HCT116 (cell line): ENCODE data around the gene F2RL1. TPM values are rescaled to one million over a fixed set of nuclear protein-coding genes. Genes with fewer than 3 reads are reported as not detected.

Experiments used
- ATAC-seq: fragments of 200-7000 bp; cut with Tn5 transposase; 2 replicates; pipeline ENCODE4 v1.9.1; 2020; ENCODE audit warnings: mild to moderate bottlenecking, moderate library complexity
- BruUV-seq: library from RNA; stranded (reverse); fragments of 400-500 nt; replicated peaks from 2 replicates; lab custom pipeline; 2021; lab: Mats Ljungman, UMichigan
- CTCF ChIA-PET: fragments of 300-600 bp; sonication (Branson Sonifier 250); formaldehyde crosslinking; loops from one replicate; lab custom pipeline; 2021; ENCODE audit warnings: antibody characterized with exemption; lab: Charles Lee
- POLR2A ChIA-PET: fragments of 300-600, 350-600 bp; sonication (Branson Sonifier 250); formaldehyde crosslinking; loops from one replicate; lab custom pipeline; 2021; ENCODE audit warnings: antibody characterized with exemption; lab: Charles Lee
- RAD21 ChIA-PET, 2 experiments: fragments of 300-600 bp; sonication (Branson Sonifier 250); formaldehyde crosslinking; loops; one replicate each; lab custom pipeline; 2023; ENCODE audit warnings: low total read pairs in 2 of 2; ENCODE audit not compliant: uncharacterized antibody in 2 of 2, unreplicated experiment in 2 of 2, low non-redundant PET in 1 of 2; lab: Charles Lee
- DNase-seq: peaks from one replicate; pipeline ENCODE4 v3.0.0-alpha.2; 2010; ENCODE audit warnings: low read depth, low spot score
- H2AFZ ChIP-seq: fragments of 200-600 bp; shearing (Covaris generic), sonication (generic); 2 replicates; pipeline ENCODE4 v1.6.1; 2017; ENCODE audit warnings: low read depth, mixed run types, mixed read lengths, antibody characterized with exemption, low read length; ENCODE audit not compliant: poor library complexity, severe bottlenecking
- H3K27ac ChIP-seq: 2 replicates; pipeline ENCODE4 v1.5.1; 2012; ENCODE audit warnings: low read depth, low read length
- H3K27me3 ChIP-seq: fragments of 200-600 bp; sonication (generic); 2 replicates; pipeline ENCODE4 v1.6.1; 2016; ENCODE audit warnings: mixed run types, low read length, mixed read lengths; ENCODE audit not compliant: insufficient read depth
- H3K36me3 ChIP-seq, 2 experiments: fragments of 200-500 bp in 1 of 2; fragments of 200-600 bp in 1 of 2; sonication (Bioruptor generic) in 1 of 2; sonication (generic) in 1 of 2; 2 replicates each; pipeline versions ENCODE4 v1.5.1 to v1.6.1; 2014 to 2016; ENCODE audit warnings: low read length in 2 of 2, inconsistent platforms in 1 of 2, mixed read lengths in 1 of 2, mixed run types in 1 of 2; ENCODE audit not compliant: insufficient read depth in 2 of 2, control insufficient read depth in 1 of 2
- H3K4me1 ChIP-seq, 2 experiments: fragments of 200-600 bp in 1 of 2; sonication (generic) in 1 of 2; 2 replicates each; pipeline versions ENCODE4 v1.5.1 to v1.6.1; 2012 to 2017; ENCODE audit warnings: low read length in 2 of 2, inconsistent platforms in 1 of 2, mild to moderate bottlenecking in 1 of 2, mixed read lengths in 1 of 2, mixed run types in 1 of 2, moderate library complexity in 1 of 2; ENCODE audit not compliant: insufficient read depth in 2 of 2, control insufficient read depth in 1 of 2
- H3K4me2 ChIP-seq: fragments of 200-600 bp; sonication (generic); 2 replicates; pipeline ENCODE4 v1.6.1; 2017; ENCODE audit warnings: mixed run types, low read length, mixed read lengths
- H3K4me3 ChIP-seq, 2 experiments: fragments of 200-600 bp in 1 of 2; sonication (generic) in 1 of 2; replicated peaks in 1 of 2; 2 replicates each; pipeline ENCODE4 v1.5.1; 2011 to 2016; ENCODE audit warnings: low read length in 2 of 2, control low read depth in 1 of 2, low read depth in 1 of 2, mild to moderate bottlenecking in 1 of 2, mixed read lengths in 1 of 2, mixed run types in 1 of 2
- H3K79me2 ChIP-seq: fragments of 200-600 bp; sonication (generic); 2 replicates; pipeline ENCODE4 v1.6.1; 2017; ENCODE audit warnings: mild to moderate bottlenecking, mixed run types, low read length, moderate library complexity, mixed read lengths; ENCODE audit not compliant: insufficient read depth
- H3K9ac ChIP-seq: fragments of 200-600 bp; sonication (generic); 2 replicates; pipeline ENCODE4 v1.6.1; 2016; ENCODE audit warnings: low read length, mixed read lengths
- H3K9me2 ChIP-seq: fragments of 200-600 bp; sonication (generic), shearing (Covaris generic); 2 replicates; pipeline ENCODE4 v1.6.1; 2017; ENCODE audit warnings: mixed run types, mild to moderate bottlenecking, moderate library complexity; ENCODE audit not compliant: insufficient read depth
- H3K9me3 ChIP-seq, 2 experiments: fragments of 200-500 bp in 1 of 2; fragments of 200-600 bp in 1 of 2; sonication (Bioruptor generic) in 1 of 2; sonication (generic) in 1 of 2; 2 replicates each; pipeline ENCODE4 v1.6.1; 2014 to 2017; ENCODE audit warnings: low read length in 2 of 2, mixed read lengths in 2 of 2, inconsistent platforms in 1 of 2, low read depth in 1 of 2, mild to moderate bottlenecking in 1 of 2, mixed run types in 1 of 2, moderate library complexity in 1 of 2; ENCODE audit not compliant: control insufficient read depth in 1 of 2, insufficient read depth in 1 of 2
- H4K20me1 ChIP-seq: fragments of 200-600 bp; sonication (generic), shearing (Covaris generic); 2 replicates; pipeline ENCODE4 v1.6.1; 2017; ENCODE audit warnings: mixed run types, mild to moderate bottlenecking, moderate library complexity; ENCODE audit not compliant: insufficient read depth
- CBX3 ChIP-seq: IDR thresholded peaks from 2 replicates; pipeline ENCODE4 v1.6.1; 2012; ENCODE audit warnings: low read depth
- CEBPB ChIP-seq: IDR thresholded peaks from 2 replicates; pipeline ENCODE4 v1.6.1; 2012; ENCODE audit warnings: low read depth
- EGR1 ChIP-seq: IDR thresholded peaks from 2 replicates; pipeline ENCODE4 v1.6.1; 2012; ENCODE audit warnings: low read depth
- ELF1 ChIP-seq: IDR thresholded peaks from 2 replicates; pipeline ENCODE4 v1.6.1; 2012; ENCODE audit warnings: low read depth, borderline replicate concordance
- EZH2 ChIP-seq: fragments of 200-600 bp; sonication (generic); IDR thresholded peaks from 2 replicates; pipeline ENCODE4 v1.6.1; 2017; ENCODE audit warnings: antibody characterized with exemption, mixed run types
- FOSL1 ChIP-seq: IDR thresholded peaks from 2 replicates; pipeline ENCODE4 v1.6.1; 2012; ENCODE audit warnings: low read depth
- JUND ChIP-seq: IDR thresholded peaks from 2 replicates; pipeline ENCODE4 v1.6.1; 2012
- POLR2A ChIP-seq: IDR thresholded peaks from 2 replicates; pipeline ENCODE4 v1.7.0; 2011; ENCODE audit warnings: borderline replicate concordance; ENCODE audit not compliant: insufficient read depth, insufficient read length; ENCODE audit errors: extremely low read depth
- POLR2AphosphoS5 ChIP-seq: IDR thresholded peaks from 2 replicates; pipeline ENCODE4 v1.6.1; 2011; ENCODE audit warnings: mild to moderate bottlenecking, low read depth, low read length, moderate library complexity
- RAD21 ChIP-seq: IDR thresholded peaks from 2 replicates; pipeline ENCODE4 v1.6.1; 2012; ENCODE audit warnings: low read depth, mild to moderate bottlenecking
- SP1 ChIP-seq: IDR thresholded peaks from 2 replicates; pipeline ENCODE4 v1.6.1; 2012; ENCODE audit warnings: low read depth
- SRF ChIP-seq: IDR thresholded peaks from 2 replicates; pipeline ENCODE4 v1.6.1; 2012; ENCODE audit warnings: low read depth
- TCF7L2 ChIP-seq: IDR thresholded peaks from 2 replicates; pipeline ENCODE4 v1.7.0; 2011; ENCODE audit warnings: borderline replicate concordance, inconsistent platforms; ENCODE audit not compliant: insufficient read depth, insufficient read length; ENCODE audit errors: extremely low read depth
- YY1 ChIP-seq: IDR thresholded peaks from 2 replicates; pipeline ENCODE4 v1.6.1; 2011; ENCODE audit warnings: low read length, low read depth, moderate library complexity, mild to moderate bottlenecking; ENCODE audit not compliant: insufficient replicate concordance; ENCODE audit errors: extremely low read depth
- ZFX ChIP-seq: fragments of 450-650 bp; IDR thresholded peaks from 2 replicates; pipeline ENCODE4 v1.6.1; 2017
- ZNF274 ChIP-seq: fragments of 200-500 bp; sonication (Bioruptor generic); IDR thresholded peaks from 2 replicates; pipeline ENCODE4 v1.6.1; 2014; ENCODE audit warnings: mild to moderate bottlenecking, low read depth, low read length, inconsistent platforms
- intact Hi-C: fragments of 100-400 bp; cut with micrococcal nuclease; formaldehyde crosslinking; loops from 2 replicates; pipeline ENCODE4 v1.10.0; 2022
- total RNA-seq: library from RNA; stranded (reverse); gene quantifications from one replicate; pipeline ENCODE4 v1.2.1, GENCODE V29; 2021; ENCODE audit not compliant: unreplicated experiment
- TF ChIP-seq, protein P1 (sequence below): IDR thresholded peaks from 2 replicates; pipeline ENCODE4 v1.6.1; 2012
- TF ChIP-seq, protein P2 (sequence below), 3 experiments: fragments of 200-600 bp in 1 of 3; sonication (generic) in 1 of 3; IDR thresholded peaks in 2 of 3; conservative IDR thresholded peaks in 1 of 3; 2 replicates each; pipeline ENCODE4 v1.5.1; 2012 to 2017; ENCODE audit warnings: low read depth in 2 of 3, low read length in 2 of 3, antibody characterized with exemption in 1 of 3, borderline replicate concordance in 1 of 3, control low read depth in 1 of 3, mild to moderate bottlenecking in 1 of 3, mixed read lengths in 1 of 3, mixed run types in 1 of 3, moderate library complexity in 1 of 3; ENCODE audit not compliant: insufficient read depth in 1 of 3
- TF ChIP-seq, protein P3 (sequence below): IDR thresholded peaks from 2 replicates; pipeline ENCODE4 v1.6.1; 2012; ENCODE audit warnings: low read depth
- TF ChIP-seq, protein P4 (sequence below): IDR thresholded peaks from 2 replicates; pipeline ENCODE4 v1.6.1; 2012

Gene F2RL1
- total RNA-seq, 1 experiment from 2014 or later = 119 TPM

DNA sequence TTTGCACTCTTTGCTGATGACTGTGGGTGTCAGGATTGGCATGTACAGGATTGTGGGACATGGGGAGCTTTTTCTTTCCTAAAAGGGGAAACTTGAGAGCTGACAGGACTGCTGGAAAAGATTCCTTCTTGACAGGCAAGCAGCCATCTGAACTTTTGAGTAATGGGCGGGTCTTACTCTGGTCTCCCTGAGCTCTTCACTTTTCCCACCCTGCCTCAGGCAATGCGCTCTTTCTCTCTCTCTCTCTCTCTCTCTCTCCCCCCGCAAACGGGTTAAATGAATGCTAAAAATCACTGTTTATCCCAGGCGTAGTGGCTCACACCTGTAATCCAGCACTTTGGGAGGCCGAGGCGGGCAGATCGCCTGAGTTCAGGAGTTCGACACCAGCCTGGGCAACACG lies 37.1 kb upstream of the F2RL1 start:
- POLR2A ChIA-PET = no interaction called here
- no peak overlapping the region for H3K9ac ChIP-seq
- H3K4me2 ChIP-seq = no peak overlapping the region
- intact Hi-C loops = no loop called here
- H3K36me3 ChIP-seq = no peaks in the 10 kb centered on the region
- peaks cover 12 to 47% of the 10 kb centered on the region in 2 experiments for H3K4me1 ChIP-seq
- ATAC-seq (no peak), DNase-seq (no peak)
- CTCF ChIA-PET = no interaction called here
- no TSS peak for BruUV-seq
- TF ChIP-seq SRF (no peak), JUND (no peak), ZFX (no peak), ELF1 (no peak), EZH2 (no peak), CEBPB (no peak), FOSL1 (no peak), POLR2AphosphoS5 (no peak), ZNF274 (no peak), CBX3 (no peak), TCF7L2 (no peak), RAD21 (no peak), EGR1 (no peak), POLR2A (no peak), SP1 (no peak), YY1 (no peak)
- TF ChIP-seq, protein P1, sequence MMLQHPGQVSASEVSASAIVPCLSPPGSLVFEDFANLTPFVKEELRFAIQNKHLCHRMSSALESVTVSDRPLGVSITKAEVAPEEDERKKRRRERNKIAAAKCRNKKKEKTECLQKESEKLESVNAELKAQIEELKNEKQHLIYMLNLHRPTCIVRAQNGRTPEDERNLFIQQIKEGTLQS = no peak
- TF ChIP-seq, protein P2, sequence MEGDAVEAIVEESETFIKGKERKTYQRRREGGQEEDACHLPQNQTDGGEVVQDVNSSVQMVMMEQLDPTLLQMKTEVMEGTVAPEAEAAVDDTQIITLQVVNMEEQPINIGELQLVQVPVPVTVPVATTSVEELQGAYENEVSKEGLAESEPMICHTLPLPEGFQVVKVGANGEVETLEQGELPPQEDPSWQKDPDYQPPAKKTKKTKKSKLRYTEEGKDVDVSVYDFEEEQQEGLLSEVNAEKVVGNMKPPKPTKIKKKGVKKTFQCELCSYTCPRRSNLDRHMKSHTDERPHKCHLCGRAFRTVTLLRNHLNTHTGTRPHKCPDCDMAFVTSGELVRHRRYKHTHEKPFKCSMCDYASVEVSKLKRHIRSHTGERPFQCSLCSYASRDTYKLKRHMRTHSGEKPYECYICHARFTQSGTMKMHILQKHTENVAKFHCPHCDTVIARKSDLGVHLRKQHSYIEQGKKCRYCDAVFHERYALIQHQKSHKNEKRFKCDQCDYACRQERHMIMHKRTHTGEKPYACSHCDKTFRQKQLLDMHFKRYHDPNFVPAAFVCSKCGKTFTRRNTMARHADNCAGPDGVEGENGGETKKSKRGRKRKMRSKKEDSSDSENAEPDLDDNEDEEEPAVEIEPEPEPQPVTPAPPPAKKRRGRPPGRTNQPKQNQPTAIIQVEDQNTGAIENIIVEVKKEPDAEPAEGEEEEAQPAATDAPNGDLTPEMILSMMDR (IDR thresholded peaks at IDR 0.05 in 2 of 3, conservative IDR thresholded peaks at IDR 0.05 in 1 of 3; ENCODE audit: borderline replicate concordance in 1 of 3, insufficient read depth in 1 of 3, low read depth in 2 of 3, low read length in 2 of 3) = no peak
- TF ChIP-seq, protein P3, sequence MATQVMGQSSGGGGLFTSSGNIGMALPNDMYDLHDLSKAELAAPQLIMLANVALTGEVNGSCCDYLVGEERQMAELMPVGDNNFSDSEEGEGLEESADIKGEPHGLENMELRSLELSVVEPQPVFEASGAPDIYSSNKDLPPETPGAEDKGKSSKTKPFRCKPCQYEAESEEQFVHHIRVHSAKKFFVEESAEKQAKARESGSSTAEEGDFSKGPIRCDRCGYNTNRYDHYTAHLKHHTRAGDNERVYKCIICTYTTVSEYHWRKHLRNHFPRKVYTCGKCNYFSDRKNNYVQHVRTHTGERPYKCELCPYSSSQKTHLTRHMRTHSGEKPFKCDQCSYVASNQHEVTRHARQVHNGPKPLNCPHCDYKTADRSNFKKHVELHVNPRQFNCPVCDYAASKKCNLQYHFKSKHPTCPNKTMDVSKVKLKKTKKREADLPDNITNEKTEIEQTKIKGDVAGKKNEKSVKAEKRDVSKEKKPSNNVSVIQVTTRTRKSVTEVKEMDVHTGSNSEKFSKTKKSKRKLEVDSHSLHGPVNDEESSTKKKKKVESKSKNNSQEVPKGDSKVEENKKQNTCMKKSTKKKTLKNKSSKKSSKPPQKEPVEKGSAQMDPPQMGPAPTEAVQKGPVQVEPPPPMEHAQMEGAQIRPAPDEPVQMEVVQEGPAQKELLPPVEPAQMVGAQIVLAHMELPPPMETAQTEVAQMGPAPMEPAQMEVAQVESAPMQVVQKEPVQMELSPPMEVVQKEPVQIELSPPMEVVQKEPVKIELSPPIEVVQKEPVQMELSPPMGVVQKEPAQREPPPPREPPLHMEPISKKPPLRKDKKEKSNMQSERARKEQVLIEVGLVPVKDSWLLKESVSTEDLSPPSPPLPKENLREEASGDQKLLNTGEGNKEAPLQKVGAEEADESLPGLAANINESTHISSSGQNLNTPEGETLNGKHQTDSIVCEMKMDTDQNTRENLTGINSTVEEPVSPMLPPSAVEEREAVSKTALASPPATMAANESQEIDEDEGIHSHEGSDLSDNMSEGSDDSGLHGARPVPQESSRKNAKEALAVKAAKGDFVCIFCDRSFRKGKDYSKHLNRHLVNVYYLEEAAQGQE = no peak
- TF ChIP-seq, protein P4, sequence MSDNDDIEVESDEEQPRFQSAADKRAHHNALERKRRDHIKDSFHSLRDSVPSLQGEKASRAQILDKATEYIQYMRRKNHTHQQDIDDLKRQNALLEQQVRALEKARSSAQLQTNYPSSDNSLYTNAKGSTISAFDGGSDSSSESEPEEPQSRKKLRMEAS = no peak
- no peaks in the 10 kb centered on the region for H3K79me2 ChIP-seq
- no peak overlapping the region for H3K4me3 ChIP-seq
- no peaks in the 10 kb centered on the region for H3K9me3 ChIP-seq
- no peaks in the 10 kb centered on the region for H3K27me3 ChIP-seq
- H3K27ac ChIP-seq = no peak overlapping the region
- no peaks in the 10 kb centered on the region for H4K20me1 ChIP-seq
- H2AFZ ChIP-seq = no peak overlapping the region
- RAD21 ChIA-PET = no interaction called here
- H3K9me2 ChIP-seq = no peaks in the 10 kb centered on the region
